H1 (cell line): Measurements from ENCODE around the gene NPHP4. TPM values are rescaled to one million over a fixed set of nuclear protein-coding genes. Genes with fewer than 3 reads are reported as not detected.

ENCODE experiments used
- CTCF ChIA-PET: fragments of 300-600 bp; sonication (Branson Sonifier 250); formaldehyde crosslinking; loops from one replicate; lab custom pipeline; 2021; ENCODE audit not compliant: partially characterized antibody; lab: Charles Lee
- POLR2A ChIA-PET: fragments of 300-600 bp; sonication (Branson Sonifier 250); formaldehyde crosslinking; loops from one replicate; lab custom pipeline; 2021; ENCODE audit warnings: inconsistent platforms; ENCODE audit not compliant: partially characterized antibody; lab: Charles Lee
- DNase-seq, 2 experiments: peaks; one replicate each; pipeline versions ENCODE4 v3.0.0 to v3.0.0-alpha.2; 2010 to 2022; ENCODE audit warnings: low spot score in 2 of 2, low read depth in 1 of 2, mixed read lengths in 1 of 2
- FAIRE-seq: peaks from 2 replicates; lab custom pipeline; 2011; peaks lifted over from hg19 to GRCh38; lab: Jason Lieb, UNC
- H2AFZ ChIP-seq: 2 replicates; pipeline ENCODE4 v1.8.1; 2012; ENCODE audit warnings: low read length, inconsistent platforms
- H2AK5ac ChIP-seq: 2 replicates; pipeline ENCODE4 v1.6.1; 2013; ENCODE audit warnings: low read depth, low read length
- H2BK120ac ChIP-seq: replicated peaks from 2 replicates; pipeline ENCODE3; 2013; ENCODE audit warnings: low read depth, low read length, inconsistent platforms
- H2BK12ac ChIP-seq: 2 replicates; pipeline ENCODE4 v1.6.1; 2013; ENCODE audit warnings: low read depth, low read length
- H2BK15ac ChIP-seq: 2 replicates; pipeline ENCODE4 v1.6.1; 2013; ENCODE audit warnings: low read length
- H2BK20ac ChIP-seq: 2 replicates; pipeline ENCODE4 v1.6.1; 2013; ENCODE audit warnings: low read length
- H2BK5ac ChIP-seq: 2 replicates; pipeline ENCODE4 v1.6.1; 2013; ENCODE audit warnings: low read depth, low read length
- H3K14ac ChIP-seq: 2 replicates; pipeline ENCODE4 v1.6.1; 2013; ENCODE audit warnings: inconsistent platforms; ENCODE audit not compliant: insufficient read length
- H3K18ac ChIP-seq: 2 replicates; pipeline ENCODE4 v1.6.1; 2013; ENCODE audit warnings: low read length; ENCODE audit errors: extremely low read depth
- H3K23ac ChIP-seq: 2 replicates; pipeline ENCODE4 v1.6.1; 2013; ENCODE audit warnings: inconsistent platforms; ENCODE audit not compliant: insufficient read length
- H3K23me2 ChIP-seq: 2 replicates; pipeline ENCODE4 v1.6.1; 2013; ENCODE audit warnings: low read depth, low read length
- H3K27ac ChIP-seq: 2 replicates; pipeline ENCODE4 v1.6.1; 2011; ENCODE audit warnings: low read depth, low read length, inconsistent platforms
- H3K27me3 ChIP-seq, 4 experiments: replicated peaks in 1 of 4; 1 replicate in 1 of 4; 2 replicates in 3 of 4; pipeline versions ENCODE4 v1.6.1 to v1.8.1; 2011 to 2013; ENCODE audit warnings: low read length in 3 of 4, mild to moderate bottlenecking in 3 of 4, inconsistent platforms in 2 of 4, mixed read lengths in 2 of 4, moderate library complexity in 1 of 4; ENCODE audit not compliant: control insufficient read depth in 3 of 4, insufficient read depth in 3 of 4; ENCODE audit errors: extremely low read depth in 1 of 4
- H3K36me3 ChIP-seq, 4 experiments: 2 replicates each; pipeline versions ENCODE4 v1.6.1 to v1.8.1; 2011 to 2013; ENCODE audit warnings: mild to moderate bottlenecking in 4 of 4, low read length in 3 of 4, moderate library complexity in 2 of 4, control low read depth in 1 of 4, inconsistent platforms in 1 of 4; ENCODE audit not compliant: insufficient read depth in 4 of 4, control insufficient read depth in 2 of 4
- H3K4ac ChIP-seq: replicated peaks from 2 replicates; pipeline ENCODE3; 2013; ENCODE audit warnings: low read length, low read depth, mixed read lengths, inconsistent platforms; ENCODE audit not compliant: insufficient read length
- H3K4me1 ChIP-seq, 4 experiments: replicated peaks in 1 of 4; 1 replicate in 1 of 4; 2 replicates in 3 of 4; pipeline versions ENCODE4 v1.6.1 to v1.8.1; 2011 to 2013; ENCODE audit warnings: low read length in 3 of 4, inconsistent platforms in 2 of 4, mixed read lengths in 1 of 4; ENCODE audit not compliant: insufficient read depth in 4 of 4, control insufficient read depth in 3 of 4
- H3K4me2 ChIP-seq, 2 experiments: 2 replicates each; pipeline versions ENCODE4 v1.6.1 to v1.8.1; 2011 to 2013; ENCODE audit warnings: low read depth in 2 of 2, low read length in 2 of 2, control low read depth in 1 of 2, inconsistent platforms in 1 of 2, mild to moderate bottlenecking in 1 of 2; ENCODE audit not compliant: insufficient read depth in 1 of 2
- H3K4me3 ChIP-seq, 4 experiments: fragments of 200-600, 300-600 bp in 1 of 4; sonication (generic), shearing (Covaris generic), sonication (Bioruptor Twin) in 1 of 4; 2 replicates each; pipeline versions ENCODE4 v1.5.1 to v1.8.1; 2011 to 2016; ENCODE audit warnings: low read length in 4 of 4, low read depth in 3 of 4, control low read depth in 2 of 4, inconsistent platforms in 2 of 4, mild to moderate bottlenecking in 2 of 4, mixed read lengths in 1 of 4, moderate library complexity in 1 of 4; ENCODE audit not compliant: insufficient read depth in 2 of 4; ENCODE audit errors: extremely low read depth in 1 of 4
- H3K56ac ChIP-seq: replicated peaks from 2 replicates; pipeline ENCODE3; 2013; ENCODE audit warnings: low read depth, mild to moderate bottlenecking, mixed read lengths, low read length, inconsistent platforms; ENCODE audit not compliant: insufficient read length
- H3K79me1 ChIP-seq: 2 replicates; pipeline ENCODE4 v1.6.1; 2013; ENCODE audit warnings: low read depth, low read length, control low read depth
- H3K79me2 ChIP-seq, 2 experiments: 2 replicates each; pipeline versions ENCODE4 v1.6.1 to v1.8.1; 2012 to 2013; ENCODE audit warnings: low read length in 2 of 2, mild to moderate bottlenecking in 2 of 2, inconsistent platforms in 1 of 2; ENCODE audit not compliant: insufficient read depth in 2 of 2, control insufficient read depth in 1 of 2
- H3K9ac ChIP-seq, 4 experiments: replicated peaks in 1 of 4; 1 replicate in 1 of 4; 2 replicates in 3 of 4; pipeline versions ENCODE4 v1.6.1 to v1.8.1; 2011 to 2013; ENCODE audit warnings: low read depth in 3 of 4, low read length in 3 of 4, control low read depth in 2 of 4, mild to moderate bottlenecking in 2 of 4, moderate library complexity in 2 of 4, inconsistent platforms in 1 of 4; ENCODE audit errors: extremely low read depth in 1 of 4
- H3K9me3 ChIP-seq, 2 experiments: 2 replicates each; pipeline versions ENCODE4 v1.6.1 to v1.8.1; 2012 to 2013; ENCODE audit warnings: mild to moderate bottlenecking in 2 of 2, moderate library complexity in 2 of 2, control low read depth in 1 of 2, inconsistent platforms in 1 of 2, low read depth in 1 of 2, low read length in 1 of 2, mixed read lengths in 1 of 2; ENCODE audit not compliant: insufficient read depth in 2 of 2
- H4K20me1 ChIP-seq, 2 experiments: replicated peaks in 1 of 2; 2 replicates each; pipeline versions ENCODE3 to v1.8.1; 2011 to 2013; ENCODE audit warnings: inconsistent platforms in 2 of 2, low read length in 2 of 2, mild to moderate bottlenecking in 1 of 2; ENCODE audit not compliant: insufficient read depth in 2 of 2, control insufficient read depth in 1 of 2
- H4K5ac ChIP-seq: 2 replicates; pipeline ENCODE4 v1.6.1; 2013; ENCODE audit warnings: low read length, low read depth, mixed read lengths, inconsistent platforms; ENCODE audit not compliant: insufficient read length
- H4K8ac ChIP-seq: 2 replicates; pipeline ENCODE4 v1.8.0; 2013; ENCODE audit warnings: mild to moderate bottlenecking, moderate library complexity, low read length, inconsistent platforms; ENCODE audit not compliant: insufficient read depth; ENCODE audit errors: extremely low read depth
- H4K91ac ChIP-seq: replicated peaks from 2 replicates; pipeline ENCODE3; 2013; ENCODE audit warnings: low read length, mixed read lengths, inconsistent platforms; ENCODE audit not compliant: insufficient read length
- TAF7 ChIP-seq: optimal IDR thresholded peaks from 2 replicates; pipeline ENCODE3; 2011; ENCODE audit warnings: low read depth, mild to moderate bottlenecking, inconsistent platforms, low read length, moderate library complexity, borderline replicate concordance
- WGBS, 2 experiments: shearing (Covaris generic) in 1 of 2; methylation state at CpG; one replicate each; pipeline versions ENCODE4 v1.1.6 to v1.1.7; 2013 to 2015; ENCODE audit warnings: low lambda C conversion rate in 2 of 2, mixed read lengths in 2 of 2, inconsistent platforms in 1 of 2, low coverage in 1 of 2, missing lambda C conversion rate in 1 of 2; ENCODE audit not compliant: insufficient replicate concordance in 2 of 2, insufficient coverage in 1 of 2, insufficient read length in 1 of 2; ENCODE audit errors: extremely low coverage in 1 of 2, missing lambda C conversion rate in 1 of 2; 5-methylcytosine and 5-hydroxymethylcytosine counted together
- polyA plus RNA-seq, 7 experiments: library from polyadenylated mRNA; depleted of rRNA in 3 of 7; stranded (reverse) in 5 of 7; unstranded in 2 of 7; fragments of >200 nt in 5 of 7; fragments of 200-250 nt in 2 of 7; gene quantifications; 1 replicate in 5 of 7; 2 replicates in 1 of 7; 4 replicates in 1 of 7; pipeline versions ENCODE4 v1.2.1 to v1.2.3, GENCODE V29; 2011 to 2013; ENCODE audit warnings: missing spikeins in 2 of 7, mixed read lengths in 2 of 7
- total RNA-seq: library from RNA; stranded (reverse); fragmentation: NEBNext Ultra II Directional; extraction: Animal tissue kit (Norgen Biotek cat#: 25700); gene quantifications from 2 replicates; pipeline ENCODE4 v1.2.1, GENCODE V29; 2021

NPHP4 gene
- total and polyA plus RNA-seq, 2 of the 8 experiments (the other 6 are each of a cell fraction or from before 2014, with no cell fraction given) = 5.8 to 14.0 TPM

- H3K4ac ChIP-seq = peak overlapping the region; percentile 11
- no peaks in the 10 kb centered on the region for H3K36me3 ChIP-seq
- no peak overlapping the region for H3K23ac ChIP-seq
- H4K91ac ChIP-seq = no peak overlapping the region
- no peaks in the 10 kb centered on the region for H3K9me3 ChIP-seq
- H3K4me3 ChIP-seq = peak overlapping the region in 2 of 4 experiments; percentile 6 to 44; a peak in 3 of 8 replicates
- POLR2A ChIA-PET = interaction anchor here (1.5 kb wide), 1 partner anchor 27 kb away, joined by 4 read pairs; no protein-coding TSS in a partner anchor
- H4K5ac ChIP-seq = no peak overlapping the region
- H3K4me1 ChIP-seq = peaks cover 0 to 13% (median 7%) of the 10 kb centered on the region in 4 experiments; a peak in 5 of 7 replicates
- no peak overlapping the region for H2BK20ac ChIP-seq
- H2AFZ ChIP-seq = peak overlapping the region; percentile 95
- peaks cover 0 to 5% (median 2%) of the 10 kb centered on the region in 4 experiments; a peak in 4 of 7 replicates for H3K27me3 ChIP-seq
- peak overlapping the region; percentile 50 to 67 for H3K4me2 ChIP-seq
- no peak overlapping the region for H2BK120ac ChIP-seq
- no peaks in the 10 kb centered on the region for H3K79me2 ChIP-seq
- no peak overlapping the region for H3K14ac ChIP-seq
- 34% methylated on average over 21 of the region's 21 CpGs; no CpG with 5 or more reads in 1 of the 2 experiments for WGBS, 2 experiments
- FAIRE-seq (no peak), DNase-seq (peak in 1 of 2 experiments; percentile 95)
- CTCF ChIA-PET = interaction anchor here (0.5 to 4.3 kb wide), 48 partner anchors 8 to 477 kb away, joined by 3 to 32 read pairs (median 4); partner anchors contain the start of gene KCNAB2
- peaks cover 3% of the 10 kb centered on the region; the same call in 1 of the 2 replicates for H3K79me1 ChIP-seq
- H2BK5ac ChIP-seq = 0 out of 2 replicates have a peak overlapping the region, but pooled peaks have one; percentile 22
- no peak overlapping the region for H2AK5ac ChIP-seq
- H3K56ac ChIP-seq = no peak overlapping the region
- H2BK15ac ChIP-seq = no peak overlapping the region
- no peak overlapping the region for H3K27ac ChIP-seq
- peaks cover 0 to 11% of the 10 kb centered on the region in 2 experiments for H4K20me1 ChIP-seq
- H3K18ac ChIP-seq = 0 out of 2 replicates have a peak overlapping the region, but pooled peaks have one; percentile 9
- peaks cover 12% of the 10 kb centered on the region; the same call in 1 of the 2 replicates for H3K23me2 ChIP-seq
- H4K8ac ChIP-seq = 0 out of 2 replicates have a peak overlapping the region, but pooled peaks have one; percentile 42
- no peak overlapping the region for H3K9ac ChIP-seq
- 0 out of 2 replicates have a peak overlapping the region, but pooled peaks have one; percentile 75 for H2BK12ac ChIP-seq
- TF ChIP-seq TAF7 = no peak
These were observed 41.9 kb upstream of the NPHP4 start for GRCh38 chr1:6033986-6034749.
